Sciatic nerve (tissue), 2 donors: ENCODE results near the gene ITPK1. TPM values are rescaled to one million over a fixed set of nuclear protein-coding genes. Genes with fewer than 3 reads are reported as not detected.

ENCODE experiments used
- ATAC-seq: fragments of 200-7000 bp; cut with Tn5 transposase; one replicate; pipeline ENCODE4 v1.9.1; 2020; ENCODE audit warnings: mild to moderate bottlenecking, moderate library complexity
- DNase-seq: peaks from one replicate; pipeline ENCODE4 v3.0.0-alpha.2; 2020; ENCODE audit warnings: low spot score
- intact Hi-C: fragments of 100-400 bp; cut with DNase I; formaldehyde crosslinking; loops from one replicate; pipeline ENCODE4 v1.14.2; 2022
- total RNA-seq: library from RNA; stranded (reverse); fragmentation: NEBNext Ultra II Directional; extraction: Animal tissue kit (Norgen Biotek cat#: 25700); gene quantifications from one replicate; pipeline ENCODE4 v1.2.1, GENCODE V29; 2021
- donor health status: DM: no; HTN: no; CAD: no.
- donor health status: DM: no; HTN: no; CAD: no.

Gene ITPK1
- total RNA-seq, 1 donor from 2014 or later, result 118 TPM

GRCh38 chr14:93092606-93093556, 22.8 kb downstream of the ITPK1 start:
- DNase-seq (no peak), ATAC-seq (no peak)
- intact Hi-C loops, result no loop called here

GRCh38 chr14:93091666-93092065, 24.1 kb downstream of the ITPK1 start:
- DNase-seq (no peak), ATAC-seq (no peak)
- intact Hi-C loops, result no loop called here

GRCh38 chr14:93090826-93091555, 24.7 kb downstream of the ITPK1 start:
- DNase-seq, result no peak

GRCh38 chr14:93089521-93090269, 26.0 kb downstream of the ITPK1 start:
- intact Hi-C loops, result no loop called here
- ATAC-seq (no peak), DNase-seq (no peak)

More at GRCh38 chr14:93090826-93091555, 24.7 kb downstream of the ITPK1 start:
- intact Hi-C loops, result no loop called here
- peak; percentile 61 for ATAC-seq

GRCh38 chr14:93086441-93087055, 29.2 kb downstream of the ITPK1 start:
- intact Hi-C loops, result no loop called here
- ATAC-seq, result no peak

GRCh38 chr14:93085911-93086310, 29.8 kb downstream of the ITPK1 start:
- no peak for ATAC-seq
- intact Hi-C loops, result no loop called here
- DNase-seq, result no peak

More at GRCh38 chr14:93086441-93087055, 29.2 kb downstream of the ITPK1 start:
- no peak for DNase-seq

- DNase-seq (no peak), ATAC-seq (no peak)
- intact Hi-C loops, result no loop called here
These were observed 30.6 kb downstream of the ITPK1 start for GRCh38 chr14:93084866-93085857.

- no peak for DNase-seq
- intact Hi-C loops, result no loop called here
- no peak for ATAC-seq
These were observed 31.3 kb downstream of the ITPK1 start for GRCh38 chr14:93084402-93084801.

GRCh38 chr14:93083917-93084316, 31.8 kb downstream of the ITPK1 start:
- ATAC-seq (no peak), DNase-seq (no peak)
- intact Hi-C loops, result no loop called here

GRCh38 chr14:93082576-93083001, 33.1 kb downstream of the ITPK1 start:
- intact Hi-C loops, result no loop called here
- ATAC-seq (peak; percentile 4), DNase-seq (no peak)

- DNase-seq, result no peak
- intact Hi-C loops, result no loop called here
- ATAC-seq, result no peak
These were observed 33.7 kb downstream of the ITPK1 start for GRCh38 chr14:93081876-93082570.

GRCh38 chr14:93079865-93080403, 35.8 kb downstream of the ITPK1 start:
- DNase-seq, result no peak
- intact Hi-C loops, result no loop called here
- ATAC-seq, result no peak

- intact Hi-C loops, result no loop called here
- DNase-seq (no peak), ATAC-seq (no peak)
These were observed 36.4 kb downstream of the ITPK1 start for GRCh38 chr14:93079321-93079720.

GRCh38 chr14:93078870-93079269, 36.9 kb downstream of the ITPK1 start:
- ATAC-seq, result peak; percentile 74
- DNase-seq, result peak; percentile 76
- intact Hi-C loops, result no loop called here

- intact Hi-C loops, result no loop called here
- DNase-seq (no peak), ATAC-seq (no peak)
These were observed 39.0 kb downstream of the ITPK1 start for GRCh38 chr14:93076755-93077154.

GRCh38 chr14:93075891-93076290, 39.8 kb downstream of the ITPK1 start:
- ATAC-seq (no peak), DNase-seq (no peak)
- intact Hi-C loops, result no loop called here
